Measurements from ENCODE around the gene GPC3.

GPC3 gene

GRCh38 chrX:134025986-134026545 is 40.7 kb upstream of the GPC3 start:
- H3K27me3 ChIP-seq (ENCODE audit: insufficient read depth, low read length), result no peaks in the 10 kb centered on the region
- H3K4me3 ChIP-seq (ENCODE audit: low read depth, low read length, poor library complexity, severe bottlenecking), result no peak overlapping the region
- no peaks in the 10 kb centered on the region for H4K20me1 ChIP-seq (ENCODE audit: insufficient read depth, low read length)
- no peaks in the 10 kb centered on the region for H3F3A ChIP-seq (ENCODE audit: insufficient read depth, low read length)
- H2AFZ ChIP-seq (ENCODE audit: low read length), result no peak overlapping the region
- no peaks in the 10 kb centered on the region for H3K4me1 ChIP-seq (ENCODE audit: insufficient read depth, low read length, severe bottlenecking)
- TF ChIP-seq CTCF (IDR thresholded peaks at IDR 0.05; ENCODE audit: low read length), result no peak; the same call in 1 of the 2 replicates
- no peak for TF ChIP-seq EZH2 (IDR thresholded peaks at IDR 0.05; ENCODE audit: borderline replicate concordance, low read length)
- no peak overlapping the region for H3K4me2 ChIP-seq (ENCODE audit: low read length)
- H3K9ac ChIP-seq (ENCODE audit: low read length), result no peak overlapping the region
- H3K27ac ChIP-seq (ENCODE audit: low read depth, low read length, poor library complexity, severe bottlenecking), result no peak overlapping the region
- H3K36me3 ChIP-seq (ENCODE audit: insufficient read depth, low read length), result no peaks in the 10 kb centered on the region
- no peaks in the 10 kb centered on the region for H3K79me2 ChIP-seq (ENCODE audit: insufficient read depth, low read length)
- no peaks in the 10 kb centered on the region for H3K9me2 ChIP-seq (ENCODE audit: low read depth, low read length)
- H3K9me3 ChIP-seq (ENCODE audit: low read length), result no peaks in the 10 kb centered on the region

- no peak for TF ChIP-seq CTCF (IDR thresholded peaks at IDR 0.05; ENCODE audit: low read length)
- no peak overlapping the region for H2AFZ ChIP-seq (ENCODE audit: low read length)
- no peaks in the 10 kb centered on the region for H3F3A ChIP-seq (ENCODE audit: insufficient read depth, low read length)
- no peaks in the 10 kb centered on the region for H3K36me3 ChIP-seq (ENCODE audit: insufficient read depth, low read length)
- no peaks in the 10 kb centered on the region for H3K9me2 ChIP-seq (ENCODE audit: low read depth, low read length)
- H3K4me2 ChIP-seq (ENCODE audit: low read length), result no peak overlapping the region
- no peaks in the 10 kb centered on the region for H3K9me3 ChIP-seq (ENCODE audit: low read length)
- no peaks in the 10 kb centered on the region for H3K79me2 ChIP-seq (ENCODE audit: insufficient read depth, low read length)
- H3K4me3 ChIP-seq (ENCODE audit: low read depth, low read length, poor library complexity, severe bottlenecking), result no peak overlapping the region
- H3K27me3 ChIP-seq (ENCODE audit: insufficient read depth, low read length), result no peaks in the 10 kb centered on the region
- H3K9ac ChIP-seq (ENCODE audit: low read length), result no peak overlapping the region
- no peaks in the 10 kb centered on the region for H4K20me1 ChIP-seq (ENCODE audit: insufficient read depth, low read length)
- no peaks in the 10 kb centered on the region for H3K4me1 ChIP-seq (ENCODE audit: insufficient read depth, low read length, severe bottlenecking)
- H3K27ac ChIP-seq (ENCODE audit: low read depth, low read length, poor library complexity, severe bottlenecking), result no peak overlapping the region
Observed at GRCh38 chrX:134024686-134025377, 39.4 kb upstream of the GPC3 start.

- H3K4me1 ChIP-seq (ENCODE audit: insufficient read depth, low read length, severe bottlenecking), result no peaks in the 10 kb centered on the region
- H3K9ac ChIP-seq (ENCODE audit: low read length), result no peak overlapping the region
- H3K27ac ChIP-seq (ENCODE audit: low read depth, low read length, poor library complexity, severe bottlenecking), result no peak overlapping the region
- H3K79me2 ChIP-seq (ENCODE audit: insufficient read depth, low read length), result no peaks in the 10 kb centered on the region
- no peaks in the 10 kb centered on the region for H3K9me3 ChIP-seq (ENCODE audit: low read length)
- TF ChIP-seq CTCF (IDR thresholded peaks at IDR 0.05; ENCODE audit: low read length) (no peak), EZH2 (IDR thresholded peaks at IDR 0.05; ENCODE audit: borderline replicate concordance, low read length) (no peak)
- H4K20me1 ChIP-seq (ENCODE audit: insufficient read depth, low read length), result no peaks in the 10 kb centered on the region
- no peak overlapping the region for H3K4me3 ChIP-seq (ENCODE audit: low read depth, low read length, poor library complexity, severe bottlenecking)
- no peaks in the 10 kb centered on the region for H3F3A ChIP-seq (ENCODE audit: insufficient read depth, low read length)
- H3K4me2 ChIP-seq (ENCODE audit: low read length), result no peak overlapping the region
- H3K9me2 ChIP-seq (ENCODE audit: low read depth, low read length), result no peaks in the 10 kb centered on the region
- H3K36me3 ChIP-seq (ENCODE audit: insufficient read depth, low read length), result no peaks in the 10 kb centered on the region
- H2AFZ ChIP-seq (ENCODE audit: low read length), result no peak overlapping the region
- no peaks in the 10 kb centered on the region for H3K27me3 ChIP-seq (ENCODE audit: insufficient read depth, low read length)
Observed at GRCh38 chrX:134023851-134024281, 38.5 kb upstream of the GPC3 start.
